Measurements from ENCODE around the gene SERTM2. TPM values are rescaled to one million over a fixed set of nuclear protein-coding genes. Genes with fewer than 3 reads are reported as not detected.

Gene SERTM2
- total RNA-seq, 1 donor from 2014 or later: 0.23 TPM

GRCh38 chrX:111567542-111568255, 56.3 kb downstream of the SERTM2 start:
- no peaks in the 10 kb centered on the region for H3K27me3 ChIP-seq (ENCODE audit: insufficient read depth, low read length)
- Mint-ChIP-seq H3K27ac (ENCODE audit: unreplicated experiment) (no peak overlapping the region), H3K36me3 (ENCODE audit: low read depth, unreplicated experiment) (no peaks in the 10 kb centered on the region), H3K4me3 (ENCODE audit: unreplicated experiment) (no peak overlapping the region), H3K4me1 (ENCODE audit: low read depth, unreplicated experiment) (no peaks in the 10 kb centered on the region), H3K27me3 (ENCODE audit: low read depth, unreplicated experiment) (no peaks in the 10 kb centered on the region), H3K9me3 (ENCODE audit: unreplicated experiment) (no peaks in the 10 kb centered on the region)
- H3K27ac ChIP-seq (ENCODE audit: low read depth, low read length): no peak overlapping the region
- FAIRE-seq: peak; percentile 97
- TF ChIP-seq EZH2 (IDR thresholded peaks at IDR 0.05; ENCODE audit: insufficient read depth, low read length): no peak
- no peak for TF ChIP-seq CTCF (IDR thresholded peaks at IDR 0.05; ENCODE audit: insufficient read depth, low read depth, low read length)
- no peaks in the 10 kb centered on the region for H3K36me3 ChIP-seq (ENCODE audit: insufficient read depth, low read length)
- H3K9ac ChIP-seq (ENCODE audit: low read length): no peak overlapping the region
- no peak overlapping the region for H3K4me2 ChIP-seq (ENCODE audit: low read length)
- no peaks in the 10 kb centered on the region for H3K79me2 ChIP-seq (ENCODE audit: insufficient read depth, low read length)
- no peaks in the 10 kb centered on the region for H3K9me3 ChIP-seq (ENCODE audit: insufficient read depth, low read depth, low read length)
- no peaks in the 10 kb centered on the region for H3K4me1 ChIP-seq (ENCODE audit: insufficient read depth, low read length)
- H4K20me1 ChIP-seq (ENCODE audit: insufficient read depth, low read length): no peaks in the 10 kb centered on the region
- no peak overlapping the region for H2AFZ ChIP-seq (ENCODE audit: low read depth, low read length)
- H3K4me3 ChIP-seq (ENCODE audit: insufficient read depth, low read depth, low read length): no peak overlapping the region
- DNase-seq (ENCODE audit: low read depth): no peak

- no peak overlapping the region for H3K4me3 ChIP-seq (ENCODE audit: insufficient read depth, low read depth, low read length)
- FAIRE-seq: no peak
- H3K27me3 ChIP-seq (ENCODE audit: insufficient read depth, low read length): no peaks in the 10 kb centered on the region
- H3K4me3 Mint-ChIP-seq (ENCODE audit: unreplicated experiment): no peak overlapping the region
- no peak for DNase-seq (ENCODE audit: low read depth)
- H4K20me1 ChIP-seq (ENCODE audit: insufficient read depth, low read length): no peaks in the 10 kb centered on the region
- no peaks in the 10 kb centered on the region for H3K4me1 ChIP-seq (ENCODE audit: insufficient read depth, low read length)
- no peaks in the 10 kb centered on the region for H3K9me3 ChIP-seq (ENCODE audit: insufficient read depth, low read depth, low read length)
- no peaks in the 10 kb centered on the region for H3K4me1 Mint-ChIP-seq (ENCODE audit: low read depth, unreplicated experiment)
- H3K27ac Mint-ChIP-seq (ENCODE audit: unreplicated experiment): no peak overlapping the region
- H3K4me2 ChIP-seq (ENCODE audit: low read length): no peak overlapping the region
- no peak overlapping the region for H2AFZ ChIP-seq (ENCODE audit: low read depth, low read length)
- H3K79me2 ChIP-seq (ENCODE audit: insufficient read depth, low read length): no peaks in the 10 kb centered on the region
- no peak overlapping the region for H3K27ac ChIP-seq (ENCODE audit: low read depth, low read length)
- no peak overlapping the region for H3K9ac ChIP-seq (ENCODE audit: low read length)
- no peaks in the 10 kb centered on the region for H3K9me3 Mint-ChIP-seq (ENCODE audit: unreplicated experiment)
- H3K36me3 ChIP-seq (ENCODE audit: insufficient read depth, low read length): no peaks in the 10 kb centered on the region
- TF ChIP-seq EZH2 (IDR thresholded peaks at IDR 0.05; ENCODE audit: insufficient read depth, low read length) (no peak), CTCF (IDR thresholded peaks at IDR 0.05; ENCODE audit: insufficient read depth, low read depth, low read length) (peak; percentile 15)
- no peaks in the 10 kb centered on the region for H3K36me3 Mint-ChIP-seq (ENCODE audit: low read depth, unreplicated experiment)
- H3K27me3 Mint-ChIP-seq (ENCODE audit: low read depth, unreplicated experiment): no peaks in the 10 kb centered on the region
Observed at GRCh38 chrX:111568354-111568753, 56.9 kb downstream of the SERTM2 start.

GRCh38 chrX:111568817-111569216, 57.4 kb downstream of the SERTM2 start:
- Mint-ChIP-seq H3K9me3 (ENCODE audit: unreplicated experiment) (no peaks in the 10 kb centered on the region), H3K27me3 (ENCODE audit: low read depth, unreplicated experiment) (no peaks in the 10 kb centered on the region), H3K4me1 (ENCODE audit: low read depth, unreplicated experiment) (no peaks in the 10 kb centered on the region), H3K36me3 (ENCODE audit: low read depth, unreplicated experiment) (no peaks in the 10 kb centered on the region), H3K27ac (ENCODE audit: unreplicated experiment) (no peak overlapping the region), H3K4me3 (ENCODE audit: unreplicated experiment) (no peak overlapping the region)
- no peaks in the 10 kb centered on the region for H3K36me3 ChIP-seq (ENCODE audit: insufficient read depth, low read length)
- no peaks in the 10 kb centered on the region for H4K20me1 ChIP-seq (ENCODE audit: insufficient read depth, low read length)
- FAIRE-seq (no peak), DNase-seq (ENCODE audit: low read depth) (no peak)
- no peaks in the 10 kb centered on the region for H3K27me3 ChIP-seq (ENCODE audit: insufficient read depth, low read length)
- no peak overlapping the region for H3K4me3 ChIP-seq (ENCODE audit: insufficient read depth, low read depth, low read length)
- H3K9ac ChIP-seq (ENCODE audit: low read length): no peak overlapping the region
- H3K4me1 ChIP-seq (ENCODE audit: insufficient read depth, low read length): no peaks in the 10 kb centered on the region
- no peak overlapping the region for H3K4me2 ChIP-seq (ENCODE audit: low read length)
- H3K79me2 ChIP-seq (ENCODE audit: insufficient read depth, low read length): no peaks in the 10 kb centered on the region
- H3K27ac ChIP-seq (ENCODE audit: low read depth, low read length): no peak overlapping the region
- no peak for TF ChIP-seq CTCF (IDR thresholded peaks at IDR 0.05; ENCODE audit: insufficient read depth, low read depth, low read length)
- TF ChIP-seq EZH2 (IDR thresholded peaks at IDR 0.05; ENCODE audit: insufficient read depth, low read length): no peak
- no peak overlapping the region for H2AFZ ChIP-seq (ENCODE audit: low read depth, low read length)
- H3K9me3 ChIP-seq (ENCODE audit: insufficient read depth, low read depth, low read length): no peaks in the 10 kb centered on the region

Data from astrocyte (in vitro differentiated cells and primary cell).